CD4-positive, alpha-beta T cell (primary cell): ENCODE results near the gene ARPP19. TPM values are rescaled to one million over a fixed set of nuclear protein-coding genes. Genes with fewer than 3 reads are reported as not detected.

Experiments
- ATAC-seq: fragments of 200-7000 bp; cut with Tn5 transposase; one replicate; pipeline ENCODE4 v1.10.0; 2022; ENCODE audit warnings: mild to moderate bottlenecking; ENCODE audit not compliant: poor library complexity
- CTCF ChIA-PET: fragments of 350-600 bp; sonication (Branson Sonifier 250); formaldehyde crosslinking; loops from one replicate; lab custom pipeline; 2021; ENCODE audit warnings: antibody characterized with exemption, inconsistent platforms; lab: Charles Lee
- POLR2A ChIA-PET: fragments of 350-600 bp; sonication (Branson Sonifier 250); formaldehyde crosslinking; loops from one replicate; lab custom pipeline; 2021; ENCODE audit warnings: antibody characterized with exemption, inconsistent platforms; lab: Charles Lee
- DNase-seq, 14 experiments: peaks; one replicate each; pipeline ENCODE4 v3.0.0-alpha.2; 2013 to 2020; ENCODE audit warnings: mixed read lengths in 2 of 14
- H3K27ac ChIP-seq, 2 donors: one replicate each; pipeline versions ENCODE4 v1.5.1 to v1.7.0; 2013; ENCODE audit warnings: low read length in 2 of 2, low read depth in 1 of 2, mild to moderate bottlenecking in 1 of 2
- H3K27me3 ChIP-seq, 2 experiments: 1 replicate in 1 of 2; 2 replicates in 1 of 2; pipeline versions ENCODE4 v1.6.1 to v1.7.0; 2013; ENCODE audit warnings: low read length in 2 of 2, control low read depth in 1 of 2, mild to moderate bottlenecking in 1 of 2, moderate library complexity in 1 of 2; ENCODE audit not compliant: insufficient read depth in 2 of 2, control insufficient read depth in 1 of 2
- H3K36me3 ChIP-seq: one replicate; pipeline ENCODE4 v1.6.1; 2013; ENCODE audit warnings: low read length, control low read depth; ENCODE audit not compliant: insufficient read depth
- H3K4me1 ChIP-seq: one replicate; pipeline ENCODE4 v1.6.1; 2013; ENCODE audit warnings: low read length, control low read depth; ENCODE audit not compliant: insufficient read depth
- H3K4me3 ChIP-seq: one replicate; pipeline ENCODE4 v1.5.1; 2013; ENCODE audit warnings: mild to moderate bottlenecking, low read length, moderate library complexity
- H3K9me3 ChIP-seq, 2 experiments: 1 replicate in 1 of 2; 2 replicates in 1 of 2; pipeline versions ENCODE4 v1.6.1 to v1.7.0; 2013; ENCODE audit warnings: low read length in 2 of 2, mild to moderate bottlenecking in 2 of 2, control low read depth in 1 of 2, moderate library complexity in 1 of 2; ENCODE audit not compliant: control insufficient read depth in 1 of 2, insufficient read depth in 1 of 2
- H3K27ac Mint-ChIP-seq: one replicate; pipeline ENCODE4 v1.8.0; 2020; ENCODE audit warnings: mixed read lengths
- H3K27me3 Mint-ChIP-seq: one replicate; pipeline ENCODE4 v1.8.0; 2021; ENCODE audit warnings: mixed read lengths
- H3K36me3 Mint-ChIP-seq: one replicate; pipeline ENCODE4 v1.8.0; 2021; ENCODE audit warnings: low read depth, mixed read lengths
- H3K4me1 Mint-ChIP-seq: one replicate; pipeline ENCODE4 v1.8.0; 2021; ENCODE audit warnings: low read depth, mixed read lengths
- H3K4me3 Mint-ChIP-seq: one replicate; pipeline ENCODE4 v1.8.0; 2020; ENCODE audit warnings: mild to moderate bottlenecking, mixed read lengths
- H3K9me3 Mint-ChIP-seq: one replicate; pipeline ENCODE4 v1.8.0; 2020; ENCODE audit warnings: mixed read lengths
- intact Hi-C, 2 experiments: fragments of 100-400 bp; cut with DNase I in 1 of 2; cut with micrococcal nuclease in 1 of 2; formaldehyde crosslinking; loops; one replicate each; pipeline versions ENCODE4 v1.15.1 to v1.9.0; 2023 to 2025; cut with DNase I, micrococcal nuclease
- total RNA-seq, 174 experiments: library from RNA in 2 of 174; stranded (reverse) in 2 of 174; gene quantifications; one replicate each; pipeline ENCODE4 v1.2.3 and lab custom pipeline; 2021 to 2026
- TF ChIP-seq, protein P1 (sequence below): fragments of 200-600 bp; IDR thresholded peaks from one replicate; pipeline ENCODE4 v1.8.0; 2022; ENCODE audit warnings: antibody characterized with exemption, mild to moderate bottlenecking

The ARPP19 gene
- total RNA-seq, 2 experiments from 2014 or later: 134 to 146 TPM

DNA sequence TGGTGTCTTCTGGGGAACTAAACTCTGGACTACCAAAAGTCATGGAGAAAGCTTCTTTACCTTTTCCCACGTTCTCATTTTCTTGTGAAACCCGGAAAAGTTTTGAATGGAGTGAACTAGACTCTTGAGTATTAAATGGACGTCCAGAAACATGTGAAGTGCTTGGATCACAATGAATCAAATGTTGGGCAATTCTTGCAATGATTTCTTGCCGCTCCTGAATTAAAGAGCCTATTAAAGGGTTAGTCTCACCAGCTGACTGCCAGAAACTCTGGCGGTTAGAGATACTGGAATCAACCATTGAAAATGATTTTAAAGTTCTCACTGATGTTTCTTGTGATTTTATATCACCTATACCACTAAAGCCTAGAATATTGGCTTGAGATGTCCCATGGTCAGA lies 40.8 kb upstream of the ARPP19 start:
- no peak overlapping the region for H3K4me3 Mint-ChIP-seq
- no peaks in the 10 kb centered on the region for H3K27me3 Mint-ChIP-seq
- intact Hi-C loops: loop anchor here in 1 of 2 experiments (10.0 kb wide), 1 partner anchor 125 kb away; no protein-coding TSS in a partner anchor
- peaks cover 69% of the 10 kb centered on the region for H3K36me3 ChIP-seq
- H3K9me3 Mint-ChIP-seq: no peaks in the 10 kb centered on the region
- no peak for DNase-seq
- H3K36me3 Mint-ChIP-seq: peaks cover 63% of the 10 kb centered on the region
- ATAC-seq: no peak
- no peak overlapping the region for H3K4me3 ChIP-seq
- no peaks in the 10 kb centered on the region for H3K4me1 ChIP-seq
- no peaks in the 10 kb centered on the region for H3K4me1 Mint-ChIP-seq
- H3K27me3 ChIP-seq: no peaks in the 10 kb centered on the region
- TF ChIP-seq, protein P1, sequence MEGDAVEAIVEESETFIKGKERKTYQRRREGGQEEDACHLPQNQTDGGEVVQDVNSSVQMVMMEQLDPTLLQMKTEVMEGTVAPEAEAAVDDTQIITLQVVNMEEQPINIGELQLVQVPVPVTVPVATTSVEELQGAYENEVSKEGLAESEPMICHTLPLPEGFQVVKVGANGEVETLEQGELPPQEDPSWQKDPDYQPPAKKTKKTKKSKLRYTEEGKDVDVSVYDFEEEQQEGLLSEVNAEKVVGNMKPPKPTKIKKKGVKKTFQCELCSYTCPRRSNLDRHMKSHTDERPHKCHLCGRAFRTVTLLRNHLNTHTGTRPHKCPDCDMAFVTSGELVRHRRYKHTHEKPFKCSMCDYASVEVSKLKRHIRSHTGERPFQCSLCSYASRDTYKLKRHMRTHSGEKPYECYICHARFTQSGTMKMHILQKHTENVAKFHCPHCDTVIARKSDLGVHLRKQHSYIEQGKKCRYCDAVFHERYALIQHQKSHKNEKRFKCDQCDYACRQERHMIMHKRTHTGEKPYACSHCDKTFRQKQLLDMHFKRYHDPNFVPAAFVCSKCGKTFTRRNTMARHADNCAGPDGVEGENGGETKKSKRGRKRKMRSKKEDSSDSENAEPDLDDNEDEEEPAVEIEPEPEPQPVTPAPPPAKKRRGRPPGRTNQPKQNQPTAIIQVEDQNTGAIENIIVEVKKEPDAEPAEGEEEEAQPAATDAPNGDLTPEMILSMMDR: no peak
- no peak overlapping the region for H3K27ac ChIP-seq
- H3K9me3 ChIP-seq: no peaks in the 10 kb centered on the region
- CTCF ChIA-PET: no interaction called here
- no peak overlapping the region for H3K27ac Mint-ChIP-seq
- POLR2A ChIA-PET: no interaction called here

DNA sequence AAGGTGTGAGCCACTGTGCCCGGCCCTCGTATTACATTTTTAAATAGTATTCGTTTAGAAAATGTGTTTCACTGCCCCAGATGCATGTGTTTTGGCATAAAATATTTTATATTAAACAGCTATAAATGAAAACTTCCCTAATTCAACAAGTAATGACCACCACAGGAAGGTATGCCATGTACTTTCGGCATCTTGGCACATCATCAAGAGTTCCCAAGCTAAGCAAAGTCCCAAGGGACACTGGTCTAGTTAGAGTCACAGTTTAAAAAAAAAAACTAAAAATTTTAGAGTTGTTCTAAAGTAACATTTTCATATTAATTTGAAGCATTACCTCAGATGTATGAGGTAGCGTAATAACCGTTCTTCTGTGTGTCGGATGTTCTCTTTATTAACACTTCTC lies 15.6 kb upstream of the ARPP19 start:
- Histone ChIP-seq H3K27me3 (no peaks in the 10 kb centered on the region), H3K4me3 (no peak overlapping the region), H3K27ac (no peak overlapping the region), H3K4me1 (no peaks in the 10 kb centered on the region), H3K36me3 (peaks cover 45% of the 10 kb centered on the region), H3K9me3 (no peaks in the 10 kb centered on the region)
- Mint-ChIP-seq H3K4me1 (no peaks in the 10 kb centered on the region), H3K9me3 (no peaks in the 10 kb centered on the region), H3K27me3 (no peaks in the 10 kb centered on the region), H3K27ac (no peak overlapping the region), H3K4me3 (no peak overlapping the region), H3K36me3 (peaks cover 80% of the 10 kb centered on the region)
- intact Hi-C loops: no loop called here
- DNase-seq (no peak), ATAC-seq (no peak)
- ChIA-PET POLR2A (no interaction called here), CTCF (no interaction called here)
- TF ChIP-seq, protein P1: no peak

DNA sequence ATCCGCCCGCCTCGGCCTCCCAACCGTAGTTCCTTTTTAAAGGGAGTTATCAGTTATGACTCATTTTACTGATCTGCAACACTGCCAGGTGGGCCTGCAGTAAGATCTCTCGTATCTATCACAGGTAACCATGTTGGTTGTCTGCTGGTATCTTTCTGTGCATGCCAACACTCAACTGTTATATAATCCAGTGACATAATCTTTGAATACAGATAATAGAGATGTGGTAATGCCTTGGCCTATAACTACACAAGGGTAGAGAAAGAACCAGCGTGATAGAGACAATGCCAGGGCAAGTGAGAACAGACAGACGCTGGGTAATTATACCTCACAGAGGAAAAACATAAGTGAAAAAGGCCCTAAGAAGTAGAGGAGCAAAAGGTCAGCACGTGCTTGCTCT lies 11.0 kb upstream of the ARPP19 start:
- TF ChIP-seq, protein P1: no peak
- H3K36me3 Mint-ChIP-seq: peaks cover 49% of the 10 kb centered on the region
- no peak overlapping the region for H3K27ac Mint-ChIP-seq
- DNase-seq: no peak
- ATAC-seq: no peak
- POLR2A ChIA-PET: no interaction called here
- no peaks in the 10 kb centered on the region for H3K4me1 Mint-ChIP-seq
- CTCF ChIA-PET: no interaction called here
- H3K27ac ChIP-seq: no peak overlapping the region
- no peak overlapping the region for H3K4me3 Mint-ChIP-seq
- H3K27me3 Mint-ChIP-seq: no peaks in the 10 kb centered on the region
- H3K4me1 ChIP-seq: no peaks in the 10 kb centered on the region
- no peak overlapping the region for H3K4me3 ChIP-seq
- no peaks in the 10 kb centered on the region for H3K9me3 Mint-ChIP-seq
- intact Hi-C loops: no loop called here
- no peaks in the 10 kb centered on the region for H3K9me3 ChIP-seq
- H3K27me3 ChIP-seq: no peaks in the 10 kb centered on the region
- peaks cover 35% of the 10 kb centered on the region for H3K36me3 ChIP-seq
